ENCODE results near the gene LAT.

The LAT gene

DNA sequence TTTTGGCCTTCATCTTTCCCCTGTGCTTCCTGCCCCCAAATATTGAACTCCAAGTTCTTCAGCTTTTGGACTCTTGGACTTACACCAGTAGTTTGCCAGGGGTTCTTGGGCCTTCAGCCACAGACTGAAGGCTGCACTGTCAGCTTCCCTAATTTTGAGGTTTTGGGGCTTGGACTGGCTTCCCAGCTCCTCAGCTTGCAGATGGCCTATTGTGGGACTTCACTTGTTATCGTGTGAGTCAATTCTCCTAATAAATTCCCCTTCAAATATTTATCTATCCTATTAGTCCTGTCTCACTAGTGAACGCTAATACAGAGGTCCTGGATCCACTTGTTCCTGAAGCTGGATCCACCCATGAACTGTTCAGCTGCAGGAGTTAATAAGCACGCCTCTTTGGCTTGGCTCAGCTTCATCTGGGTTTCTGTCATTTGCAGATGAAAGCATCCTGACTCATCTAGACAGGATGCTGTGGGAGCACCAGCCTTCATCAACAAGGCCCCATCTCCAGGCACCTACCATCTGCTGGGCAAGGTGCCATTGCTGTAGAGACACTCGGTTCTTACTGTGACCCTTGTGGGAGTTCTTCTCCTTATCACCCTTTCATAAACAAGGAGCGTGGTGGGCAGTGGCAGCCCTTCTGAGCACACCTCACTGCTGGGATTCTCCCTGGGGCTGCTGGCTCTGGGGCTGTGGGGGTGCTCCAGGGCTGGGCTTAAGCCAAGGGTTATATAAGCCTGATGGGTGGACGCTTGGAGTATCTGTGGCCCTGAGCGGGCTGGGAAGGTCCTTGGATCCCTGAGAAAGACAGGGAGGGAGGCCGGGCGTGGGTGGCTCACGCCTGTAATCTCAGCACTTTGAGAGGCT, 23.1 kb downstream of the LAT start:
- DNase-seq (ENCODE audit: low read depth in 1 of 2, low spot score in 1 of 2) = peak in 1 of 2 donors; percentile 78

DNA sequence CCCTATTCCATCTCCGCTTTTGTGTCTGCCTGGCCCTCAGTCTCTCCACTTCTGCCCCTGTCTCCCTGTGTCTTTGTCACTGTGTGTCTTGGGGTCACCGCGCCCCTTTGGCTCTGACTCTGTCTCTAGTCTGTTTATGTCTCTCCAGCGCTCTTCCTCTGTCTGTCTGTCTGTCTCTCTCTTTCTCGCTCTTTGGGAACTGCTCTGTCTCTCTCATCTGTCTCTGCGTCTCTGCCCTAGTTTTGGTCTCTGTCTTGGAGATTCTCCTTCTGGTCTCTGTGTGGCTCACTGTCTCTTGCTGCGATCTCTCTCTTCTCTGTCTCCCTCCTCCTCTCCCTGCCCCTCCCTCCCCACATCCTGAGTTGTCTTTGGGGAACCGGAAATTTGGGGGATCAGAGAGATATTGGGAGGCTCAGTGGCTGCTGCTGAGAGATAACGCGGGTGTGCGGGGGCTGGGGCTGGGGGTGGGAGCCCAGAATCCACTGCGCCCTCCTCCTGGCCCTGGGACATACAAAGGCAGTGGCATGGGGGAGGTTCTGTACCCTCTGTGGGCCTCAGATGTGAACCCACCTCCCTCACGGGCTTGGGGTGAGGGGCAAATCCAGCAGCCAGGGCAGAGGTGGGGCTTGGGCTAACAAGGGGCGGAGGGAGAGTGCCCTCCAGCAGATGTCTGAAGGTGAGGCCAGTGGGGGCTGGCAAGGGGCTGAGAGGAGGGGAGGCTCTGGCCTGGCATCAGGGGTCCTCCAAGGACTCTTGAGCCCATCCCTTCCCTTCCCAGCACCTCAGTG, 24.4 kb downstream of the LAT start:
- no peak for DNase-seq (ENCODE audit: low read depth in 1 of 2, low spot score in 1 of 2)

DNA sequence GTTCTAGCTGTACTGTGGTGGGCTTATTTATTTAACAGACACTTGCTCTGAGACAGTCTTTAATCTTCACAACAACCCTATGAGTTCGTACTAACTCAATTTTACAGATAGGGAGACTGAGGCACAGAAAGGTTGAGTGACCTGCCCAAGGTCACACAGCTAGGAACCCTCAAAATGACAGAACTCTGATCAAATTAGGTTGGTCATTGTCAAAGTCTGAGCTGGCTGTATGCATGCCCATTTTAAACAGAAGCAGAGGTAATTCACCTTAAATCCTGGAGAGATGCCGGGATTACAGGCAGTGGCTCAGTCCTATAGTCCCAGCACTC, 24.9 kb downstream of the LAT start:
- DNase-seq (ENCODE audit: low read depth in 1 of 2, low spot score in 1 of 2) = no peak

DNA sequence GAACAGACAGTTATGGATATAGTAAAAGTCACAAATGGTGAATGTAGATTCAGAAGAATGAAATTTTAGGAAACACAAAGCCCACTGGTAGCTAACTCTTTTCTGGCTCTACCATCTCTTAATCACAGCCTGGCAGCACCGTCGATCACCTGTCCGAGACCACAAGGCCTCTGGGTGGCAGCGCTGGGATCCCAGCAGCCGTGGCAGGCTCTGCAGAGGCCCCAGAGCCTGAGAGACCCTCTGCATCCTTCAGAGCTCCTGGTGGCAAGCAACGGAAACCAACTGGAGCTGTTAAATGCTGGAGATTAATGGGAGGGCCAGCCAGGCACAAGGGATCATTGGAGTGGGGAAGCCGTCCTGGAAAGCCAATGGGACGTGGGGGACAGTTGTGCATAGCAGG, 26.3 kb downstream of the LAT start:
- DNase-seq (ENCODE audit: low read depth in 1 of 2, low spot score in 1 of 2) = no peak

DNA sequence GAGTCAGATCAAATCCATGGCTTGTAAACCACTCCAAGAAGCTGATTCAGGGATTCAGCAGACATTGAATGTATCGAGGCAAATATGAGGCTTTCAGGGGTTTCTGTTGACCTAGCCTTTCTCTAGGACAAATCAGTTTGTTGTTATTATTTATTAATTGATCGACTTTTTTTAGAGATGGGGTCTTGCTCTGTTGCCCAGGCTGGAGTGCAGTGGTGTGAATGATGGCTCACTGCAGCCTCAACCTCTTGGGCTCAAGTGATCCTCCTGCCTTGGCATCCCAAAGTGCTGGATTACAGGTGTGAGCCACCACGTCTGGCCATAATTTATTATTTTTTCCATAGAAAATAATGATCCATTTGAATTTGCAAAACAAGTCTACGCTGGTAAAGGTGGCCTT, 27.0 kb downstream of the LAT start:
- no peak for DNase-seq (ENCODE audit: low read depth in 1 of 2, low spot score in 1 of 2)

DNA sequence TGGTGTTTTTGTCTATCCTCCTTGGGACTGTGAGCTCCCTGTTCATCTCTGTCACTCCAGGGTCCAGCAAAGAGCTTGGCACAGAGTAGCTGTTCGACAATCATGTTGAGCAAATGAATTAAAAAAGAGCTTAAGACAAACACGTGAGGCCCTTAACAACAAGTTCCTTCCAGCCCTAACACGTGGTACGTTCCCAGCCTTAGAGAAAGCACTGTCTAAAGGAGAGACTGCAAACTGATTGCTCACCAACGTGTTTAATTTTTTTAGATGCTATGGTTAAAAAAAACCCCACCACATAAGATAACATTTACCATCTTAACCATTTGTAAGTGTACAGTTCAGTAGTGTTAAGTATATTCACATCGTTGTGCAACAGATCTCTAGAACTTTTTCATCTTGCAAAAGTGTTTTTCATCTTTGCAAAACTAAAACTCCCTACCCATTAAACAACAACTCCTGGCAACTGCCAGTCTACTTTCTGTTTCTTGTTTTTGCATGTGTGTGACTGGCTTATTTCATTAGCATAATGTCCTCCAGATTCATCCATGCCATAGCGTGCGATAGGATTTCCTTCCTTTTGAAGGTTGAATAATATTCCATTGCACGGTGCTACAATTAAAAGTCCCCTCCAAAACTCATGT, 28.2 kb downstream of the LAT start:
- DNase-seq (ENCODE audit: low read depth in 1 of 2, low spot score in 1 of 2) = peak in 1 of 2 donors; percentile 39

DNA sequence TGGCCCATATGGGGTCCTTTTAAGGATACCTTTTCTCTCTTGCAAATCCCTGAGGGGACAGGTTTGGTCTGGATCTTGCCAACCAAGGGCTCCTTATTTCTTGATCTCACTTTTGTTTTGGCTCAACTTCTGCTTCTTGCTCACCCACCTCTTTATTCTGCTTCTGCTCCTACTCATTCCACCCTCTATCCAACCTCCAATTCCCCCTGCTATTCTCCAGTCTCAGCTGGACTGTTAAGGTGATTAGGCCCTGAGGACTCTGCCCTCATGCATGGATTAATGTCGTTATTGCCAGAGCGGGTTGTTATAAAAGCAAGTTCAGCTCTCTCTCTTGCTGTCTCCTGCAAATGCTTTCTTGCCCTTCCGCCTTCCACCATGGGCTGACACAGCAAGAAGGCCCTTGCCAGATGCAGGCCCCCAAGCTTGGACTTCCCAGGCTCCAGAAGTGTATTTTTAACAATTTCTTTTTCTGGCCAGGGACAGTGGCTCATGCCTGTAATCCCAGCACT, 29.8 kb downstream of the LAT start:
- DNase-seq (ENCODE audit: low read depth in 1 of 2, low spot score in 1 of 2) = no peak

DNA sequence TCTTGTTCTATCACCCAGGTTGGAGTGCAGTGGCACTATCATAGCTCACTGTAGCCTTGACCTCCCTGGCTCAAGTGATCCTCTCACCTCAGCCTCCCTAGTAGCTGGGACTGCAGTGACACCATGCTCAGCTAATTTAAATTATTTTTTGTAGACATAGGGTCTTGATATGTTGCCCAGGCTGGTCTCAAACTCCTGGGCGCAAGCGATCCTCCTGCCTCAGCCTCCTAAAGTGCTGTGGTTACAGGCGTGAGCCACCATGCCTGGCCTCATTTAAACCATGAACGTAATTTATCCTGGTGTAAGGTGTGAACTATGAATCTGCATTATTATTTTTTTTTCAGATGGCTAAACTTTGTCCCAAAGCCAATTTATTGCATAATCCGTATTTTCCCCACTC, 37.3 kb downstream of the LAT start:
- no peak for DNase-seq (ENCODE audit: low read depth in 1 of 2, low spot score in 1 of 2)

DNA sequence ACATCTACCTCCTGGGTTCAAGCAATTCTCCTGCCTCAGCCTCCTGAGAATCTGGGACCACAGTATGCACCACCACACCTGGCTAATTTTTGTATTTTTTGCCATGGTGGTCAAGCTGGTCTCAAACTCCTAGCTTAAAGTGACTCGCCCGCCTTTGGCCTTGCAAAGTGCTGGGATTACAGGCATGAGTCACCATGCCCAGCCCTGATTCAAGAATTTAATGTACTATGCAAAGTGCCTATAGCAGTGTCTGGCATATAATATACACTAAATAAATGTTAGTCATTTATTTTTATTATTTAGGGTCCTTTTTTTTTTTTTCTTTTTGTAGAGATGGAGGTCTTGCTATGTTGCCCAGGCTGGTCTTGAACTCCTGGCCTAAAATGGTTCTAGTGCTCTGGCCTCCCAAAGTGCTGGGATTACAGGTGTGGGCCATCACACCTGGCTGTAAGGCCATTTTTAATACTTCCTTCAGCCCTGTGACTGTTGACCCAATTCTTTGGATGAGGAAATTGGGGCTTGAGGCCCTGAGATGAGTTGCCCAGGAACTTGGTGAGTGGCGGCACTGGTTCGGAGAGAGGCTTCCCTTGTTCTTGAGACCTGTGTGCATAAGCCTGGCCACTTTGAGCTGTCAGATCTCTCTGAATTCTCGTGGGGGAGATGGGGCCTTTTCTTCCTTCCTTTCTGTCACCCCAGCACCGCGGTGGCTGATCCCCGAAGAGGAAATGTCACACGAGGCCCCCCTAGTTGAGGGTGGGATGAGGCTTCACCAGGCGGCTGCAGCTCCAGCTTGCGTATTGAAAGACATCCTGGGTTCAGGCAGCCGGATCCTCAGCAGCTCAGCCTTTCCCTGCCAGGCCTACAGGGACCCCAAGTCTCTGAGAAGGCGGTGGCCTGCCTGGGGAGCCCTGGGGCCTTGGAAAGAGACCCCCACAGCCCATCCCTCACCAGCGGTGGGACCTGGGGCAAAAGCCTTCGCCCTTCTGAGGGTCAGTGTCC, 38.7 kb downstream of the LAT start:
- DNase-seq (ENCODE audit: low read depth in 1 of 2, low spot score in 1 of 2) = no peak

DNA sequence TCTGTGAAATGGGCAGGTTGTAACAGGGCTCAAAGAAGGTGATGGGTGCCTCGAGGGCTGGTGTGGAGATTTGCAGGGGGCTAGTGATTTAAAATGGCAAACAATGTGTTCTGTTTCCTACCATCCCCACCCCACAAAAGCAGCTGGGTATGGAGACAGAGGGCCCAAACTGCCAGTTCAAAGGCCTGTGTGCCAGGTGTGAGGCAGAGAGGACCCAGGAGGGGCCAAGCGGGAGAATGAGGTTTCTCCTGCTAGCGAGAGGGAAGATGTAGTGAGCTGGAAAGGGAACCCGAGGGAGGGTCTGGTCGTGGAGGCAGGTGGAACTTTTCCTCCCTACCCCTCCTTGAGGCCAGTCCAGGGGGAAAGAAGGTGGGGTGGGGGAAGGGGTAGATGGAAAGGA, 39.4 kb downstream of the LAT start:
- no peak for DNase-seq (ENCODE audit: low read depth in 1 of 2, low spot score in 1 of 2)

DNA sequence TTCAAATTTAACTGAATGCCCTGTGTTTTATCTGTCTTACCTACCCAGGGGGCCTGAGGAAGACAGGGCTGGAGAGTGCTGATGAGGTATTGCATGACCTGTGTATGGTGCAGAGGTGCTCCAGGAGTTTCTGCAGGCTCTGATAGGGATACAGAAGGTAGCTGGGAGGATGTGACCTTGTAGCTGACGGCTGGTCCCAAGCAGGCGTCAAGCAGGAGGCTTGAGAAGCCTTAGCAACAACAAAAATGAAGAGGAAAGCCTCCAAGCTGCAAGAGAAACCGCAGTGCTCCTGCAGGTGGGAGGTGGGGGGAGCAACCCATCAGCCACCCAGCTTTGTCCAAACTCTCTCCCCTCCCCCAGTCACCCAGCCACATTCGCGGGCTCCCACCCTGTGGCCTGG, 40.4 kb downstream of the LAT start:
- DNase-seq (ENCODE audit: low read depth in 1 of 2, low spot score in 1 of 2) = no peak

DNA sequence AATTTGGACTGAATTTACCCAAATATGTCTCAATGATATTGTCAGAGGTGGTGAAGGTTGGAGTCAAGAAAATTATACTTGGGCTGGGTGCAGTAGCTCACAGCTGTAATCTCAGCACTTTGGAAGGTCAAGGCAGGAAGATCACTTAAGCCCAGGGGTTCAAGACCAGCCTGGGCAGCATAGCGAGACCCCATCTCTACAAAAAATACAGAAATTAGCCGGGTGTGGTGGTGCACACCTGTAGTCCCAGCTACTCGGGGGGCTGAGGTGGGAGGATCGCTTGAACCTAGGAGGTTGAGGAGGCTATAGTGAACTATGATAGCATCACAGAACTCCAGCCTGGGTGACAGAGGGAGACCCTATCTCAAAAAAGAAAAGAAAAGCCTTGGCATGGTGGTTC, 40.9 kb downstream of the LAT start:
- no peak for DNase-seq (ENCODE audit: low read depth in 1 of 2, low spot score in 1 of 2)

DNA sequence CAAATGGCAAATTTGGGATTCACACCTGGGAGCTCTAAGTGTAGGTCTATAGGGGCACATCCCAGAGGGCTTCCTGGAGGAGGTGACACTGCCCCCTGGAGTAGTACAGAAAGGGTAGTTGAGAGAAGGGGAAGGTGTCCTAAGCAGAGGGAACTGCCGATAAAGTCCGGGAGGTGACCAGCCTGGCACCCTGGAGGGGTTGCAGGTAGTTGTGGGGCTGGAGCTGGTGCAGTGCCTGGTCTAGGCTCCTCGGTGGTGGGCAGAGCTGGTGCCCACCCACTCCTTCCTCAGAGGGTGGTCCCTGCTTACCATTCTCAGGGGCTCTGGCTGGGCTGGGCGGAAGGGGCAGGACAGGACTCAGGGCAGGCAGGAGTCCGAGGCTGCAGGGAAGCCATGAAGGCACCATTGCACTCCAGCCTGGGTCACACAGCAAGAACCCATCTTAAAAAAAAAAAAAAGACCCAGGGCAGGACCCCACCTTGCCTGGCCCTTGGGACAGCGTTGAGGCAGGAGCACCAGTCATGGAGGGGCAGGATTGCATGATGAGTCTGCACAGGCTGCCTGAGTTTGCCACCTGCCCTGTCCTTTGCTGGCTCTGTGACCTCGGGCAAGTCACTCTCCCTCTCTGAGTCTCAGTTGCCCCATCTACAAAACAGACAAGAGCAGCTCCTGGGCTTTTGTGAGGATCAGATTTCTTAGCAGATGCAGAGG, 43.8 kb downstream of the LAT start:
- no peak for DNase-seq (ENCODE audit: low read depth in 1 of 2, low spot score in 1 of 2)

DNA sequence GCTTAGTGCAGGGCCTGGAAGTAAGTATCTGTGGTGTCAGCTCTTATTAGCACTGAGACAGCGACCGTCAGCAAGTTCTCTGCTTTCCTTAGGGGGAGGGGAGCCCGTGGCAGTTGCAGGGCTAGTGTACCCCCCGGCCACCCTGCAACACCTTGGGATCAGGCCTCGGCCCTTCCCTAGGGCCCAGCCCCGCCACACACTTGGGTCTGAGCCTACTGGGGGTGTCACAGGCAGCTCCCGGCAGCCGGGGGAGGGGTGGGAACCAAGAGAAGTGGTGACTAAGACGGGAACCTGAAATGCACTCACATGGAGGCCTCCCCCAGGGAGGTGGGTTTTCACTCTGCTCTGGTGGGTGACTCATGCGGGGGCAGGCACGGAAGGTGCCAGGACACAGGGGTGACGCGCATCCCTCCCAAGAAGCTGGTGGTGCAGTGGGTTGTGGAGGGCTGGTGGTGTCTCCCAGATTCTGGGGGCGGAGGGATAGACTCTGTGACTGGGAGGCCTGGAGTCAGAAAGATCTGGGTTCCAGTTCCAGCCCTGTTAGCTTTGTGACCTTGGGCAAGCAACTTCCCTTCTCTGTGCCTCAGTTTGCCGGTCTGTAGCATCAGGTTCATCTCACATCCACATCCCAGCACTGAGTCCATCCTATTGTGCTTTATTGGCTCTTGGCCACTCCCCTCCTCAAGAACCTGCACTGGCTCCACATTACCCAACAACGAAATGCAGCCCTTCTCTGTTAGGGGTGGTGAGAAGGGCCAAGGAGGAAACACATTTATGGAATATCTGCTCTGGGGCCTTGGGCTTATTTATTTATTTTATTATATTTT, 44.5 kb downstream of the LAT start:
- peak; percentile 68 to 86 for DNase-seq (ENCODE audit: low read depth in 1 of 2, low spot score in 1 of 2)

DNA sequence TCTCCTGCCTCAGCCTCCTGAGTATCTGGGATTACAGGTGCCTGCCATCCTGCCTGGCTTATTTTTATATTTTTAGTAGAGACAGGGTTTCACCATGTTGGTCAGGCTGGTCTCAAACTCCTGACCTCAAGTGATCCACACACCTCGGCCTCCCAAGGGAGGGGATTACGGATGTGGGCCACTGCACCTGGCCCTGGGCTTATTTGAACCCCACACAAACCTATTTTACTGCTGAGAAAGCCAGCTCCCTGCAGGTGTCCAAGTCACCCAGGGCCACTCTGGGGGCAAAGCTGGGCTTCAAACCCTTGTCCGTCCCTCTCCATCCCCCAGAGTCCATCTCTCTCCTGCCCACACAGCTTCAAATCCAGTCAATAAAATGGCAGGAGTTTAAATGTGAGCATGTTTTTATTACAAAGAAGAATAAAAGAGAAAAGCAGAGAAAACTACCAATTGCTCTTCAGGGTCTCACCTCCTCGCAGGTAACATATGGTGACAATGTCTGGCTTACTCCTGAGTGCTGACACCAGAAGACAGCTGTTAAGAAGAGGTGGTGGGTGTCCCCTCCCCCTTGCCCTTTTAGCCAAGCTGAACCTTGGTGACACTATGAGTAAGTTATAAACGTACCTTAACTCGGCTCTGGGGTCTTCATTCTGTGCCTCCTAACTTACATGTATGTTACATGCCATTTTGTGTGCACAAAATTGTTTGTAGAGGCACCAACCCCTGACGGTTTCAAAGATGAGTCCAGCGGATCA, 45.4 kb downstream of the LAT start:
- DNase-seq (ENCODE audit: low read depth in 1 of 2, low spot score in 1 of 2) = no peak
